Neural crest cell (in vitro differentiated cells): ENCODE results near the gene ADAMTS2. TPM values are rescaled to one million over a fixed set of nuclear protein-coding genes. Genes with fewer than 3 reads are reported as not detected.

Experiments
- DNase-seq: peaks from one replicate; pipeline ENCODE4 v3.0.0; 2021; ENCODE audit warnings: low read depth, mixed read lengths, low spot score
- H3K27ac Mint-ChIP-seq: one replicate; pipeline ENCODE4 v1.8.0; 2021; ENCODE audit warnings: mild to moderate bottlenecking, mixed read lengths; ENCODE audit not compliant: unreplicated experiment
- H3K27me3 Mint-ChIP-seq: 2 replicates; pipeline ENCODE4 v1.8.0; 2021; ENCODE audit warnings: low read depth, mild to moderate bottlenecking, mixed read lengths
- H3K36me3 Mint-ChIP-seq: 2 replicates; pipeline ENCODE4 v1.8.0; 2021; ENCODE audit warnings: low read depth, mild to moderate bottlenecking, mixed read lengths
- H3K4me1 Mint-ChIP-seq: 2 replicates; pipeline ENCODE4 v1.8.0; 2021; ENCODE audit warnings: mixed read lengths
- H3K4me3 Mint-ChIP-seq: one replicate; pipeline ENCODE4 v1.8.0; 2021; ENCODE audit warnings: mild to moderate bottlenecking, mixed read lengths
- H3K9me3 Mint-ChIP-seq: 2 replicates; pipeline ENCODE4 v1.8.0; 2021; ENCODE audit warnings: mixed read lengths
- total RNA-seq: library from RNA; stranded (reverse); gene quantifications from 2 replicates; pipeline ENCODE4 v1.2.1, GENCODE V29; 2021
- TF ChIP-seq, protein P1 (sequence below): fragments of 200-600 bp; sonication (generic); conservative IDR thresholded peaks from 2 replicates; pipeline ENCODE4 v1.5.0; 2021; ENCODE audit warnings: antibody characterized with exemption, mild to moderate bottlenecking

Gene ADAMTS2
- total RNA-seq, 1 donor from 2014 or later = 1.5 TPM

DNA sequence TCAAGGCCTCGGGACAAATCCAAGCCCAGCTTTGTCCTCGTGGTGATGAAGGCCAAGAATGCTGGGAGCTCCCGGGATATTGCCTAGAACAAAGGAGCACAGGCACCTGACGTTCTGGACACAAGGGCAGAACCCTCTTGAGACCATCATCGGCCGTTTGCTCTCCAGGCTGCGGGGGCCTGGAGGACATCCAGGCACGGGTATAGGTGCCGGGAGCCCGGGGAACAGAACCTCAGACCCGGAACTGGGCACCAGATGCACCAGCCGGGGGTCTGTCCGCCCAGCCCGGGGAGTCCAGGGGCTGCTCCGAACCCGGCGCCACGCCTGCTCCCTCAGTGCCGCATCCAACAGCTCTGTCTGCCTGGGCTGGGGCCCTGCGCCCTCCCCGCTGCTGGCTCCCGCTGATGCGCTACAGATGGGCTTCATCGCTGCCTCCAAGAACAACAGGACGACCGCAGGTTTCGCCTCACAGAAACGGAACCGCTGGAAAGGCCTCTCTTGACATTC is 88.0 kb downstream of the ADAMTS2 start:
- TF ChIP-seq, protein P1, sequence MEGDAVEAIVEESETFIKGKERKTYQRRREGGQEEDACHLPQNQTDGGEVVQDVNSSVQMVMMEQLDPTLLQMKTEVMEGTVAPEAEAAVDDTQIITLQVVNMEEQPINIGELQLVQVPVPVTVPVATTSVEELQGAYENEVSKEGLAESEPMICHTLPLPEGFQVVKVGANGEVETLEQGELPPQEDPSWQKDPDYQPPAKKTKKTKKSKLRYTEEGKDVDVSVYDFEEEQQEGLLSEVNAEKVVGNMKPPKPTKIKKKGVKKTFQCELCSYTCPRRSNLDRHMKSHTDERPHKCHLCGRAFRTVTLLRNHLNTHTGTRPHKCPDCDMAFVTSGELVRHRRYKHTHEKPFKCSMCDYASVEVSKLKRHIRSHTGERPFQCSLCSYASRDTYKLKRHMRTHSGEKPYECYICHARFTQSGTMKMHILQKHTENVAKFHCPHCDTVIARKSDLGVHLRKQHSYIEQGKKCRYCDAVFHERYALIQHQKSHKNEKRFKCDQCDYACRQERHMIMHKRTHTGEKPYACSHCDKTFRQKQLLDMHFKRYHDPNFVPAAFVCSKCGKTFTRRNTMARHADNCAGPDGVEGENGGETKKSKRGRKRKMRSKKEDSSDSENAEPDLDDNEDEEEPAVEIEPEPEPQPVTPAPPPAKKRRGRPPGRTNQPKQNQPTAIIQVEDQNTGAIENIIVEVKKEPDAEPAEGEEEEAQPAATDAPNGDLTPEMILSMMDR = no peak
- no peak for DNase-seq
- Mint-ChIP-seq H3K4me3 (no peak overlapping the region), H3K9me3 (no peaks in the 10 kb centered on the region), H3K36me3 (no peaks in the 10 kb centered on the region), H3K27me3 (no peaks in the 10 kb centered on the region), H3K4me1 (peaks cover 17% of the 10 kb centered on the region), H3K27ac (no peak overlapping the region)

DNA sequence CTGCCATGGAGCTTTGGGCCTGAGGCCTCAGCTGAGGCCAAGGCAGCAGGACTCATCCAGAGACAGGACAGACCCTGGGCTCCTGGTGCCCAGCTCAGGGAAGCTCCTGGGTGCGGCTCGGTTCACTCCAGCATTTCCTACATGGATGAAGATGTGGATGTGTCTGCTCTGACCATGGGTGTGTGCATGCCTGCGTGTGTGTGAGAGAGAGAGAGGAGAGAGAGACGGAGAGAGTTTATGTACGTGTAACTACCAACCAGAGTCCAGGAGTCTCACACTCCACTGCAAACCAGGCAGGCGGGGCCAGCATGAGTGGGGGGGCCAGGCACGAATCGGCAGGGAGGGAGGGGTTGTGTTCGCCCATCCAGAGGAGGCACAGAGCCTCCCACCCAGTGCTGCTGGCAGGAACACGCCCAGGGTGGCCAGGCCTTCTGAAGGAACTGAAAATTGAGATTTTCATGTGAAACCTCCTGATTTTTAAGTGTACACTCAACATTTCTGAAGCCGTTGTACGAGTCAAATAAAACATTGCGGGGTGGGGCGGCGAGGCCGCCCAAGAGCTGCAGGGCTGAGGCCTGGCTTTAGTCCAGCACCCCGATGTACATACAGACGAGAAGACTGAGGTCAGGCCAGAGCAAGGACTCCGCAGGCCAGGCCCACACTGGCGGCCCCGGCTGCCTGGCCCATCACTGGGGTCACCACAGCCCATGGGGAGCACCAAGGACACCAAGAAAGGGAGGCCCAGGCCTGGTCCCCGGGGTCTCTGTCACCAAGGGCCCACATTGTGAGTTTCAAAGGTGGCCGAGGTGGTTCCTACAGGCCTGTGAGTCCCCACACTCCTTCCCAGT is 88.7 kb downstream of the ADAMTS2 start:
- Mint-ChIP-seq H3K27ac (peak overlapping the region; percentile 93), H3K4me3 (no peak overlapping the region), H3K9me3 (no peaks in the 10 kb centered on the region), H3K36me3 (no peaks in the 10 kb centered on the region), H3K27me3 (no peaks in the 10 kb centered on the region), H3K4me1 (peaks cover 17% of the 10 kb centered on the region)
- TF ChIP-seq, protein P1 = no peak
- DNase-seq = no peak

DNA sequence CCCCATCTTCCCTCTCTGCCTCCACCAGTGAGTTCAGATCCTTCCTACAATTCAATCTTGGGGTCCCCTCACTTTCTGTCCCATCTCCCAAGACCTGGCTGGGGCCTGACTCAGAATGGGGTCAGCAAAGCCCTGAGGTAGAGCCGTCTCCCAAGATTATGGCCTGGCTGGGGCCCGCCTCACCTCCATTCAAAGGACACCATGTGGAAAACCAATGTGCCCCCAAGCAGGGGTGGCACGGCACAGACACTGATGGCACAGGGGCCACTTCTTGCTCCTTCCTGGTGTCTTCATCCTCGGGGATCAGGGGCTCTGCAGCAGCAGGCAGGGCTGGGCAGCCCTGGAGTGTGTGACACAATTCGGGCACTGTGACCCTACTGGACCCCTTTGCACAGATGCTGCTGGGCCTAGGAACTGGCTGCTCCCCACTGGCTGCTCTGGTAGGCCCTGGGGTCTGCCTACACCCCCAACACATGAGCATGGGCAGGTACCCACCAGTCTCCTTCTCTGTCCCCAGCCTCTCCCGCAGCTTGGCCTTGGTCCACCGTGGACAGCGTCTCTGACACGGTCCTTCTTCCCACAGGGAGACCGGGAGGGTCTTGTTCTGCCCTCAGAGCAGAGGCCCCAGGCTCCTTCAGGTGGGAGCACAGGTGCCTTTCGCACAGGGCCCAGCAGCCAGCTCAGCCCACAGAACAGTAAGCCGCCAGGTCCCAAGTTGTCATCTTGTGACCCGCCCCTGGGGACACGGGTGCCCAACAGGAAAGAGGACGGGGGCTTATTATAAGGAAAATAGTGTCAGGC is 89.5 kb downstream of the ADAMTS2 start:
- DNase-seq = no peak
- Mint-ChIP-seq H3K27me3 (no peaks in the 10 kb centered on the region), H3K27ac (peak overlapping the region; percentile 27), H3K4me3 (no peak overlapping the region), H3K4me1 (peaks cover 10% of the 10 kb centered on the region), H3K36me3 (no peaks in the 10 kb centered on the region), H3K9me3 (no peaks in the 10 kb centered on the region)
- TF ChIP-seq, protein P1 = no peak

GRCh38 chr5:179254638-179255271 is 90.5 kb downstream of the ADAMTS2 start:
- DNase-seq = no peak
- H3K27me3 Mint-ChIP-seq = no peaks in the 10 kb centered on the region
- TF ChIP-seq, protein P1 = no peak
- no peaks in the 10 kb centered on the region for H3K36me3 Mint-ChIP-seq
- no peaks in the 10 kb centered on the region for H3K9me3 Mint-ChIP-seq
- H3K27ac Mint-ChIP-seq = no peak overlapping the region
- H3K4me1 Mint-ChIP-seq = peaks cover 9% of the 10 kb centered on the region
- H3K4me3 Mint-ChIP-seq = no peak overlapping the region

GRCh38 chr5:179253730-179254129 is 91.5 kb downstream of the ADAMTS2 start:
- Mint-ChIP-seq H3K27ac (no peak overlapping the region), H3K9me3 (no peaks in the 10 kb centered on the region), H3K4me3 (no peak overlapping the region), H3K36me3 (no peaks in the 10 kb centered on the region), H3K4me1 (peaks cover 9% of the 10 kb centered on the region), H3K27me3 (no peaks in the 10 kb centered on the region)
- DNase-seq = no peak
- TF ChIP-seq, protein P1 = no peak
